ENCODE results near the gene KHDC1L. TPM values are rescaled to one million over a fixed set of nuclear protein-coding genes. Genes with fewer than 3 reads are reported as not detected.

The KHDC1L gene
- polyA plus RNA-seq, 2 of the 4 experiments (the other 2 are of a cell fraction): 0.31 to 0.49 TPM

DNA sequence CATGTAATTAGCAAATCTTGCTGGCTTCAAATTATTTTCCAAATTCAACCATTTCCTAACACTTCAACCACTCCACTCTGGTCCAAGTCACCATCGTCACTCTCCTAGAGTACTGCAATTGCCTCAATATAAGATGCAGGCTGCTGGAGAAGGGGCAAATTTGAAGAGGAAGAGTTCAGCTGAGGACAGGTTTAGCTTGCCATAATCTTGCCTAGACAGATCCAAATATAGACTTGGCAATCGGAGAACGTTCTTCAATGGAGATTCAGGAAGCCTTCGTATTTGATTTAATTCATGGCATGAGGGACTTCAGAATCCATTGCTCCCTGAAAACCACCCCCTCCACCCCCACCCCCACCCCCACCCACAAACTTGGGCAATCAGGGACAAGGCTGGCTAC, 15.4 kb upstream of the KHDC1L start:
- WGBS (ENCODE audit: missing lambda C conversion rate): 89% methylated on average over 4 of the region's 4 CpGs
- Histone ChIP-seq H3K4me1 (peaks cover 12% of the 10 kb centered on the region), H3K9me3 (no peaks in the 10 kb centered on the region), H3K4me2 (no peak overlapping the region), H3K27ac (no peak overlapping the region), H3K4me3 (no peak overlapping the region)
- ATAC-seq (no peak), FAIRE-seq (no peak), DNase-seq (ENCODE audit: low read depth in 1 of 2, low spot score in 1 of 2) (no peak)
- TF ChIP-seq EHMT2 (IDR thresholded peaks at IDR 0.05; ENCODE audit: low read depth): no peak
- TF ChIP-seq NPAS2 (CRISPR knock-in tag; IDR thresholded peaks at IDR 0.05; ENCODE audit: borderline replicate concordance): no peak
- TF ChIP-seq, protein P1, sequence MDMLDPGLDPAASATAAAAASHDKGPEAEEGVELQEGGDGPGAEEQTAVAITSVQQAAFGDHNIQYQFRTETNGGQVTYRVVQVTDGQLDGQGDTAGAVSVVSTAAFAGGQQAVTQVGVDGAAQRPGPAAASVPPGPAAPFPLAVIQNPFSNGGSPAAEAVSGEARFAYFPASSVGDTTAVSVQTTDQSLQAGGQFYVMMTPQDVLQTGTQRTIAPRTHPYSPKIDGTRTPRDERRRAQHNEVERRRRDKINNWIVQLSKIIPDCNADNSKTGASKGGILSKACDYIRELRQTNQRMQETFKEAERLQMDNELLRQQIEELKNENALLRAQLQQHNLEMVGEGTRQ (IDR thresholded peaks at IDR 0.05): no peak
- TF ChIP-seq MYC (IDR thresholded peaks at IDR 0.05; ENCODE audit: borderline replicate concordance, low read length): no peak
- no peak for TF ChIP-seq CBX8 (IDR thresholded peaks at IDR 0.05)
- TF ChIP-seq MAZ (IDR thresholded peaks at IDR 0.05; ENCODE audit: borderline replicate concordance, low read depth, low read length): no peak
- no peak for TF ChIP-seq HOXB13 (CRISPR knock-in tag; IDR thresholded peaks at IDR 0.05; ENCODE audit: low read depth)
- TF ChIP-seq GATA3 (IDR thresholded peaks at IDR 0.05; ENCODE audit: borderline replicate concordance): no peak
- ChIA-PET POLR2A (no interaction called here), CTCF (no interaction called here)

DNA sequence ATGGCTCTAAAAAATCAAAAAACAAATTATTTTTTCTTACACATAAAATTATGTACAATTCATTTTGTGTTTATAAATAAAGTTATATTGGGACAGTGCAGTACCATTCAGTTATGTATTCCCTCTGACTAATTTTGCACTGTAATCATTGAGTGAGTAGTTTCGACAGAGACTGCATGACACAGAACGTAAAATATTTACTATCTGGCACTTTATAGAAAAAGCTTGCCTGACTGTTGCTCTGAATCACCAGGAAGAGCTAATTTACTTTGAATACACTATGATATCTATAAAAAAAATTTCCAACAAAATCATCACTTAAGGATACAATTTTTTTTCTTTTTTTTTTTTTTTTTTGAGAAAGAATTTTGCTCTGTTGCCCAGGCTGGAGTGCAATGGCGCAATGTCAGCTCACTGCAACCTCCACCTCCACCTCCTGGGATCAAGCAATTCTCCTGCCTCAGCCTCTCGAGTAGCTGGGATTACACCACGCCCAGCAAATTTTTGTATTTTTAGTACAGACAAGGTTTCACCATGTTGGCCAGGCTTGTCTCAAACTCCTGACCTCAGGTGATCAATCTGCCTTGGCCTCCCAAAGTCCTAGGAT, 11.0 kb upstream of the KHDC1L start:
- DNase-seq (ENCODE audit: low read depth in 1 of 2, low spot score in 1 of 2) (peak; percentile 21 to 72), FAIRE-seq (no peak), ATAC-seq (peak; percentile 92 to 98)
- no peak for TF ChIP-seq HOXA7 (CRISPR knock-in tag; IDR thresholded peaks at IDR 0.05)
- TF ChIP-seq FOSL2 (IDR thresholded peaks at IDR 0.05): peak; percentile 75
- TF ChIP-seq FOSL2 (CRISPR knock-in tag; IDR thresholded peaks at IDR 0.05): peak; percentile 91
- peak; percentile 37; the same call in 1 of the 2 replicates for TF ChIP-seq GATA3 (IDR thresholded peaks at IDR 0.05; ENCODE audit: borderline replicate concordance)
- peak; percentile 31 to 48; a peak in 2 of 5 replicates for TF ChIP-seq EP300 (IDR thresholded peaks at IDR 0.05)
- TF ChIP-seq ESRRA (IDR thresholded peaks at IDR 0.05; ENCODE audit: borderline replicate concordance, low read length): no peak
- TF ChIP-seq MAFK (IDR thresholded peaks at IDR 0.05; ENCODE audit: partially characterized antibody): peak; percentile 84
- peak; percentile 92 for TF ChIP-seq JUNB (IDR thresholded peaks at IDR 0.05)
- no peak for TF ChIP-seq HOXB5 (CRISPR knock-in tag; IDR thresholded peaks at IDR 0.05)
- no peak for TF ChIP-seq KDM5A (IDR thresholded peaks at IDR 0.05)
- TF ChIP-seq, protein P2, sequence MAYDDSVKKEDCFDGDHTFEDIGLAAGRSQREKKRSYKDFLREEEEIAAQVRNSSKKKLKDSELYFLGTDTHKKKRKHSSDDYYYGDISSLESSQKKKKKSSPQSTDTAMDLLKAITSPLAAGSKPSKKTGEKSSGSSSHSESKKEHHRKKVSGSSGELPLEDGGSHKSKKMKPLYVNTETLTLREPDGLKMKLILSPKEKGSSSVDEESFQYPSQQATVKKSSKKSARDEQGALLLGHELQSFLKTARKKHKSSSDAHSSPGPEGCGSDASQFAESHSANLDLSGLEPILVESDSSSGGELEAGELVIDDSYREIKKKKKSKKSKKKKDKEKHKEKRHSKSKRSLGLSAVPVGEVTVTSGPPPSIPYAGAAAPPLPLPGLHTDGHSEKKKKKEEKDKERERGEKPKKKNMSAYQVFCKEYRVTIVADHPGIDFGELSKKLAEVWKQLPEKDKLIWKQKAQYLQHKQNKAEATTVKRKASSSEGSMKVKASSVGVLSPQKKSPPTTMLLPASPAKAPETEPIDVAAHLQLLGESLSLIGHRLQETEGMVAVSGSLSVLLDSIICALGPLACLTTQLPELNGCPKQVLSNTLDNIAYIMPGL (CRISPR knock-in tag; IDR thresholded peaks at IDR 0.05; ENCODE audit: borderline replicate concordance): no peak
- TF ChIP-seq, protein P3, sequence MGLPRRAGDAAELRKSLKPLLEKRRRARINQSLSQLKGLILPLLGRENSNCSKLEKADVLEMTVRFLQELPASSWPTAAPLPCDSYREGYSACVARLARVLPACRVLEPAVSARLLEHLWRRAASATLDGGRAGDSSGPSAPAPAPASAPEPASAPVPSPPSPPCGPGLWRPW (IDR thresholded peaks at IDR 0.05): no peak
- TF ChIP-seq, protein P4, sequence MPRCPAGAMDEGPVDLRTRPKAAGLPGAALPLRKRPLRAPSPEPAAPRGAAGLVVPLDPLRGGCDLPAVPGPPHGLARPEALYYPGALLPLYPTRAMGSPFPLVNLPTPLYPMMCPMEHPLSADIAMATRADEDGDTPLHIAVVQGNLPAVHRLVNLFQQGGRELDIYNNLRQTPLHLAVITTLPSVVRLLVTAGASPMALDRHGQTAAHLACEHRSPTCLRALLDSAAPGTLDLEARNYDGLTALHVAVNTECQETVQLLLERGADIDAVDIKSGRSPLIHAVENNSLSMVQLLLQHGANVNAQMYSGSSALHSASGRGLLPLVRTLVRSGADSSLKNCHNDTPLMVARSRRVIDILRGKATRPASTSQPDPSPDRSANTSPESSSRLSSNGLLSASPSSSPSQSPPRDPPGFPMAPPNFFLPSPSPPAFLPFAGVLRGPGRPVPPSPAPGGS (IDR thresholded peaks at IDR 0.05): peak; percentile 45; the same call in 1 of the 3 replicates
- no peak for TF ChIP-seq CHD4 (IDR thresholded peaks at IDR 0.05; ENCODE audit: borderline replicate concordance)
- TF ChIP-seq, protein P5, sequence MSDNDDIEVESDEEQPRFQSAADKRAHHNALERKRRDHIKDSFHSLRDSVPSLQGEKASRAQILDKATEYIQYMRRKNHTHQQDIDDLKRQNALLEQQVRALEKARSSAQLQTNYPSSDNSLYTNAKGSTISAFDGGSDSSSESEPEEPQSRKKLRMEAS (IDR thresholded peaks at IDR 0.05): peak; percentile 20; the same call in 1 of the 2 replicates
- TF ChIP-seq JUN (IDR thresholded peaks at IDR 0.05): peak; percentile 46 to 57; a peak in 2 of 5 replicates
- TF ChIP-seq CEBPB (IDR thresholded peaks at IDR 0.05): peak; percentile 77 to 81; a peak in 3 of 4 replicates
- no peak for TF ChIP-seq PHF8 (IDR thresholded peaks at IDR 0.05; ENCODE audit: borderline replicate concordance, low read depth)
- no peak for TF ChIP-seq RARB (CRISPR knock-in tag; IDR thresholded peaks at IDR 0.05)
- TF ChIP-seq NFE2L2 (conservative IDR thresholded peaks at IDR 0.05; ENCODE audit: low read length): no peak
- no peak for TF ChIP-seq FOXS1 (CRISPR knock-in tag; IDR thresholded peaks at IDR 0.05)
- peak overlapping the region; percentile 52 for H3K4me2 ChIP-seq
- H3K4me3 ChIP-seq: no peak overlapping the region
- no peaks in the 10 kb centered on the region for H3K9me3 ChIP-seq
- ChIA-PET CTCF (interaction anchor here (1.4 kb wide), 1 partner anchor 49 kb away, joined by 3 read pairs; no protein-coding TSS in a partner anchor), POLR2A (no interaction called here)
- H3K4me1 ChIP-seq: peaks cover 29% of the 10 kb centered on the region
- 17% methylated on average over 5 of the region's 5 CpGs for WGBS (ENCODE audit: missing lambda C conversion rate)
- peak overlapping the region; percentile 66 to 88 for H3K27ac ChIP-seq

All from A549 (cell line).